ENCODE results near the gene RASL11B.

Gene RASL11B

GRCh38 chr4:52861171-52861823 lies 820 bp upstream of the RASL11B start:
- no peaks in the 10 kb centered on the region for H4K20me1 ChIP-seq (ENCODE audit: insufficient read depth, low read length)
- H3K4me1 ChIP-seq (ENCODE audit: low read length), result no peaks in the 10 kb centered on the region
- 0 out of 2 replicates have a peak, but pooled peaks cover 5% of the 10 kb centered on the region for H3K9me3 ChIP-seq (ENCODE audit: insufficient read depth, low read length)
- H2AFZ ChIP-seq (ENCODE audit: low read depth, low read length), result no peak overlapping the region
- no peak overlapping the region for H3K9ac ChIP-seq (ENCODE audit: low read length)
- H3K27ac ChIP-seq (ENCODE audit: low read length), result no peak overlapping the region
- H3K79me2 ChIP-seq (ENCODE audit: low read length), result no peaks in the 10 kb centered on the region
- TF ChIP-seq EZH2phosphoT487 (IDR thresholded peaks at IDR 0.05; ENCODE audit: low read depth), result no peak
- TF ChIP-seq, protein P1, sequence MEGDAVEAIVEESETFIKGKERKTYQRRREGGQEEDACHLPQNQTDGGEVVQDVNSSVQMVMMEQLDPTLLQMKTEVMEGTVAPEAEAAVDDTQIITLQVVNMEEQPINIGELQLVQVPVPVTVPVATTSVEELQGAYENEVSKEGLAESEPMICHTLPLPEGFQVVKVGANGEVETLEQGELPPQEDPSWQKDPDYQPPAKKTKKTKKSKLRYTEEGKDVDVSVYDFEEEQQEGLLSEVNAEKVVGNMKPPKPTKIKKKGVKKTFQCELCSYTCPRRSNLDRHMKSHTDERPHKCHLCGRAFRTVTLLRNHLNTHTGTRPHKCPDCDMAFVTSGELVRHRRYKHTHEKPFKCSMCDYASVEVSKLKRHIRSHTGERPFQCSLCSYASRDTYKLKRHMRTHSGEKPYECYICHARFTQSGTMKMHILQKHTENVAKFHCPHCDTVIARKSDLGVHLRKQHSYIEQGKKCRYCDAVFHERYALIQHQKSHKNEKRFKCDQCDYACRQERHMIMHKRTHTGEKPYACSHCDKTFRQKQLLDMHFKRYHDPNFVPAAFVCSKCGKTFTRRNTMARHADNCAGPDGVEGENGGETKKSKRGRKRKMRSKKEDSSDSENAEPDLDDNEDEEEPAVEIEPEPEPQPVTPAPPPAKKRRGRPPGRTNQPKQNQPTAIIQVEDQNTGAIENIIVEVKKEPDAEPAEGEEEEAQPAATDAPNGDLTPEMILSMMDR (IDR thresholded peaks at IDR 0.05; ENCODE audit: low read depth, low read length), result no peak
- no peak overlapping the region for H3K4me2 ChIP-seq (ENCODE audit: low read length)
- H3K4me3 ChIP-seq (ENCODE audit: low read length), result no peak overlapping the region
- peaks cover 4% of the 10 kb centered on the region for H3K36me3 ChIP-seq (replicated peaks; ENCODE audit: low read depth, low read length)
- no peaks in the 10 kb centered on the region for H3K27me3 ChIP-seq (ENCODE audit: low read depth, low read length)

- Histone ChIP-seq H3K27me3 (ENCODE audit: low read depth, low read length) (no peaks in the 10 kb centered on the region), H3K4me3 (ENCODE audit: low read length) (no peak overlapping the region), H3K79me2 (ENCODE audit: low read length) (no peaks in the 10 kb centered on the region), H3K4me1 (ENCODE audit: low read length) (no peaks in the 10 kb centered on the region), H3K9ac (ENCODE audit: low read length) (no peak overlapping the region), H4K20me1 (ENCODE audit: insufficient read depth, low read length) (no peaks in the 10 kb centered on the region), H3K27ac (ENCODE audit: low read length) (no peak overlapping the region), H2AFZ (ENCODE audit: low read depth, low read length) (no peak overlapping the region), H3K36me3 (replicated peaks; ENCODE audit: low read depth, low read length) (peaks cover 4% of the 10 kb centered on the region), H3K4me2 (ENCODE audit: low read length) (no peak overlapping the region), H3K9me3 (ENCODE audit: insufficient read depth, low read length) (0 out of 2 replicates have a peak, but pooled peaks cover 5% of the 10 kb centered on the region)
- no peak for TF ChIP-seq EZH2phosphoT487 (IDR thresholded peaks at IDR 0.05; ENCODE audit: low read depth)
- TF ChIP-seq, protein P1 (IDR thresholded peaks at IDR 0.05; ENCODE audit: low read depth, low read length), result no peak
Observed at GRCh38 chr4:52862639-52863161, 583 bp downstream of the RASL11B start.

DNA sequence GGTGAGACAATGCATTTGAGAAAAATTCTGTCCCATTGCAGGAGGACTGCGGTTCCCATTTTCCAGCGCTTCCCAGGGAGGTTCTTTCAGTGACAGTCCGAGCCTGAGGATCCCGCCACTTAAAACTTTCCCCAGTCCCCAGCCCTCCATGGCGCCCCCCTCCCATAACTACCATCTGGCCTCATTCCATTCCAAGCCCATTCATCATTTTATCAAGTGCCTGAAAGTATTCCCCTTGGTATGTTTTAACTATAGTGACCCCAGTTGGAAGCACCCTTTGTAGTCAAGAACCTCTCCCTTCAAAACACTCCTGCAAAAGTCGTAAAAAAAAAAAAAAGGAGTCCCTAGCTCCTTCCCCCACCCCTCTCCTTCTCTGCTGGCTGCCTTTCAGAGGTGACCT lies 1.2 kb downstream of the RASL11B start:
- no peaks in the 10 kb centered on the region for H4K20me1 ChIP-seq (ENCODE audit: insufficient read depth, low read length)
- H2AFZ ChIP-seq (ENCODE audit: low read depth, low read length), result no peak overlapping the region
- H3K9me3 ChIP-seq (ENCODE audit: insufficient read depth, low read length), result 0 out of 2 replicates have a peak, but pooled peaks cover 2% of the 10 kb centered on the region
- H3K4me2 ChIP-seq (ENCODE audit: low read length), result no peak overlapping the region
- H3K4me1 ChIP-seq (ENCODE audit: low read length), result no peaks in the 10 kb centered on the region
- TF ChIP-seq, protein P1 (IDR thresholded peaks at IDR 0.05; ENCODE audit: low read depth, low read length), result no peak
- no peak for TF ChIP-seq EZH2phosphoT487 (IDR thresholded peaks at IDR 0.05; ENCODE audit: low read depth)
- no peak overlapping the region for H3K9ac ChIP-seq (ENCODE audit: low read length)
- H3K36me3 ChIP-seq (replicated peaks; ENCODE audit: low read depth, low read length), result no peaks in the 10 kb centered on the region
- no peak overlapping the region for H3K4me3 ChIP-seq (ENCODE audit: low read length)
- no peak overlapping the region for H3K27ac ChIP-seq (ENCODE audit: low read length)
- no peaks in the 10 kb centered on the region for H3K79me2 ChIP-seq (ENCODE audit: low read length)
- no peaks in the 10 kb centered on the region for H3K27me3 ChIP-seq (ENCODE audit: low read depth, low read length)

GRCh38 chr4:52864793-52865192 lies 2.7 kb downstream of the RASL11B start:
- Histone ChIP-seq H3K9ac (ENCODE audit: low read length) (no peak overlapping the region), H4K20me1 (ENCODE audit: insufficient read depth, low read length) (no peaks in the 10 kb centered on the region)

More at GRCh38 chr4:52864793-52865192, 2.7 kb downstream of the RASL11B start:
- Histone ChIP-seq H3K4me2 (ENCODE audit: low read length) (no peak overlapping the region), H3K4me1 (ENCODE audit: low read length) (no peaks in the 10 kb centered on the region), H3K27ac (ENCODE audit: low read length) (no peak overlapping the region), H3K9me3 (ENCODE audit: insufficient read depth, low read length) (no peaks in the 10 kb centered on the region), H3K79me2 (ENCODE audit: low read length) (no peaks in the 10 kb centered on the region), H2AFZ (ENCODE audit: low read depth, low read length) (no peak overlapping the region), H3K4me3 (ENCODE audit: low read length) (no peak overlapping the region), H3K27me3 (ENCODE audit: low read depth, low read length) (no peaks in the 10 kb centered on the region), H3K36me3 (replicated peaks; ENCODE audit: low read depth, low read length) (no peaks in the 10 kb centered on the region)
- no peak for TF ChIP-seq EZH2phosphoT487 (IDR thresholded peaks at IDR 0.05; ENCODE audit: low read depth)

Measured in OCI-LY3 (cell line).